Measurements from ENCODE around the gene ATP1A3.

ATP1A3 gene

DNA sequence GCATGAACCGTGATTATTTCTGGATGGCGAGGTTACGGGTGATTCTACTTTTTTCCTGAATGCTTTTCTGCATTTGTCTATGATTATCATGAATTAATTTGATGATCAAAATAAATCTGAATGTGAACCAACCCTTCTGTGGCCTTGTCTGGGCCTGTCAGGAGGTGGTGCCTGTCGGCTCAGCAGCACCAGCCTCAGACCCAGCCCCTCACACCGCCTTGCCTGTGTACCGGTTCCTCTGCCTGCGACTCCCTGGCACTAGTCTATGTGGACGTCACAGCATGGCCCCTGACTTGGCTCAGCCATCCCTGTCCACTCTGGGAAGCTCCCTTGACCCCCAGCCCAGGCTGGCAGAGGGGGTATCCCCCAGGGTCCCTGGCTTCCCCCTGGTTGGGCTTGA lies 19.4 kb downstream of the ATP1A3 start:
- no peaks in the 10 kb centered on the region for H3K9me3 Mint-ChIP-seq
- ATAC-seq (no peak), DNase-seq (ENCODE audit: low spot score in 2 of 2) (no peak)
- H3K36me3 Mint-ChIP-seq, result no peaks in the 10 kb centered on the region
- no peak overlapping the region for H3K4me3 Mint-ChIP-seq
- H3K4me1 Mint-ChIP-seq, result no peaks in the 10 kb centered on the region
- H3K27ac Mint-ChIP-seq, result no peak overlapping the region

DNA sequence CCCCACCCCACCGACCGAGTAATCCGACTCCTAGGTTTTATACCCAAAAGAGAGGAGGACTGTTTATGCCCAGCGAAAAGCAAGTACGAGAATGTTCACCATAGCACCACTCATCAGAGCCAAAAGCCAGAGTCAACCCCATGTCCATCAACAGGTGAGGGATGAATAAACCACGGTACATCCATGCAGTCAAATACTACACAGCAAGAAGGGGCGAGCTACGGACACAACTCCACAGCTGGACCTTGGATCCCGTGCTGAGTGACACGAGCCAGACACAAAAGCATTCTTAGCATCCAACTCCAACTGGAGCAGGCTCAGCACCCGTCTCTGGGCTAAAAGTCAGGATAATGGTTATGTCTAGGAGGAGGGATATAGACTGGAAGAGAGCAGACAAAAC lies 22.7 kb downstream of the ATP1A3 start:
- no peak overlapping the region for H3K27ac Mint-ChIP-seq
- H3K4me1 Mint-ChIP-seq, result no peaks in the 10 kb centered on the region
- H3K4me3 Mint-ChIP-seq, result no peak overlapping the region
- DNase-seq (ENCODE audit: low spot score in 2 of 2), result no peak
- H3K36me3 Mint-ChIP-seq, result no peaks in the 10 kb centered on the region
- H3K9me3 Mint-ChIP-seq, result no peaks in the 10 kb centered on the region
- no peak for ATAC-seq

DNA sequence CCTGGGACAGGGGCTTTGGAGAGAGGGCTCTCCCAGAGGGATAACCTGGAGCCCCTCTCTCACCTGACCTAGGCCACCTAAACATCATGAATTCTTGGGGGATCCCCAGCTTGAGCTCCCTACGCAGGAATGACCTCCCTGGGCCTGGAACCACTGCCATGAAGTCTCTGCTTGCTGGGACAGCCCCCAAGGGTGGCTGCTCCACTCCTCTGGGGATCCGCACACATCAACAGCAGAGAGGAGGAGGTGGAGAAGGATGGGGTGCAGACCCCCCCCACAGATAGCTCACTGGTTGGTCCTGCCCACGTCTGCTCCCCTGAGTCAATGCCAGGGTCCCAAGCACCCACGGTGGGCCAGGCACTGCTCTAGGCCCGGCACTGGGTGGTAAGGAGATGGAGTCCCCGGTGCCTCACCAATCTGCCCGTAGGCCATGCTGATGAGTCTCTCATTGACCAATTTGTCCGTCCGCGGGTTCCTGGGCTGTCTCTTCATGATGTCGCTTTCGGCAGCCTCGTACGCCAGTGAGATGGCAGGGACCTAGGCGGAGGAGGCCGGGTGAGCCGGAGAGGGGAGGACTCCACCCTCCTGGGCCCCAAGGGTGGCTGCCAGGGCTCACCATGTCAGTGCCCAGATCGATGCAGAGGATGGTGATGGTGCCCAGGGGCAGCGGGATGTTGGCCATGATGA lies 24.1 kb downstream of the ATP1A3 start:
- no peaks in the 10 kb centered on the region for H3K36me3 Mint-ChIP-seq
- no peak for DNase-seq (ENCODE audit: low spot score in 2 of 2)
- no peaks in the 10 kb centered on the region for H3K4me1 Mint-ChIP-seq
- H3K27ac Mint-ChIP-seq, result no peak overlapping the region
- no peak overlapping the region for H3K4me3 Mint-ChIP-seq
- no peak for ATAC-seq
- no peaks in the 10 kb centered on the region for H3K9me3 Mint-ChIP-seq

DNA sequence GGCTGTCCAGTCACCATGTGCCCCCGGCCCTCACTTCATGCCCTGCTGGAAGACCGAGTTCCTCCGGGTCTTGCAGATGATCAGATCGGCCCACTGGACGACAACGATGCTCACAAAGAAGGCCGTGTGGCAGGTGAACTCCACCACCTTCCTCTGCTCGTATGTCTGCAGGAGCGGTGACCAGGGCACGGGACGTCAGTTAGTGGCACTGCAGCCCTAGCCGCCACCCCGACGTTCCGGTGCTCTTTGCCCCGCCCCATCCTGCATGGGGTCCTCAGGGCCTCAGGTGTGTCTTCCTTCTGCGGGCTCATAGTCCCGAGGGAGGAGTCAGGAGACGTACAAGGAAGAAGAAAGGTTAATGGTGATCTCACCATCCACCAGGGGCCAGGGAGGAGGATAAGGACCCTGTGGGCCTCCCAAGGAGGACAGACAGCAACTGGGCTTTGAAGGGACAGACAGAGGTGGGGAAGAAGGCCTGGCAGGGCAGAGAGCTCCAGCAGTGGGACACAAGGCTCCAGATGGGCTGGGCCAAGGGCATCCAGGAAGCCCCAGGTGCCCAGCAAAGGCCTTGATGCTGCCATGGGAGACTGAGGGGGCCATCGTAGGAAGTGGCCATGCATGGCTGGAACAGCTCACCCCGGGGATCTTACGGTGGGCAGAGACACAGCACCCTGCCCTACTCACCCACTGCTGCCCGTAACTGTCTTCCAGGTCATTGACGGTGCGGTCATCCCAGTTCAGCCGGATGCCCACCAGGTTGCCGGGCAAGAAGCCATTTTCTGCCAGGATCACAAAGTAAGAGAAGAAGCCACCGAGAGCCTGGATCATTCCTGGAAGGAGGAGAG lies 25.1 kb downstream of the ATP1A3 start:
- no peaks in the 10 kb centered on the region for H3K36me3 Mint-ChIP-seq
- H3K27ac Mint-ChIP-seq, result peak overlapping the region; percentile 6
- ATAC-seq (no peak), DNase-seq (ENCODE audit: low spot score in 2 of 2) (no peak)
- H3K4me3 Mint-ChIP-seq, result no peak overlapping the region
- no peaks in the 10 kb centered on the region for H3K9me3 Mint-ChIP-seq
- H3K4me1 Mint-ChIP-seq, result no peaks in the 10 kb centered on the region

GRCh38 chr19:41967054-41967783 lies 26.8 kb downstream of the ATP1A3 start:
- DNase-seq (ENCODE audit: low spot score in 2 of 2), result no peak
- Mint-ChIP-seq H3K36me3 (no peaks in the 10 kb centered on the region), H3K4me1 (no peaks in the 10 kb centered on the region), H3K27ac (peak overlapping the region; percentile 6), H3K9me3 (no peaks in the 10 kb centered on the region), H3K4me3 (no peak overlapping the region)
- ATAC-seq, result peak; percentile 6

- Mint-ChIP-seq H3K36me3 (no peaks in the 10 kb centered on the region), H3K4me1 (no peaks in the 10 kb centered on the region), H3K9me3 (no peaks in the 10 kb centered on the region), H3K4me3 (no peak overlapping the region), H3K27ac (no peak overlapping the region)
- ATAC-seq (no peak), DNase-seq (ENCODE audit: low spot score in 2 of 2) (no peak)
Observed at GRCh38 chr19:41965106-41965505, 28.9 kb downstream of the ATP1A3 start.

DNA sequence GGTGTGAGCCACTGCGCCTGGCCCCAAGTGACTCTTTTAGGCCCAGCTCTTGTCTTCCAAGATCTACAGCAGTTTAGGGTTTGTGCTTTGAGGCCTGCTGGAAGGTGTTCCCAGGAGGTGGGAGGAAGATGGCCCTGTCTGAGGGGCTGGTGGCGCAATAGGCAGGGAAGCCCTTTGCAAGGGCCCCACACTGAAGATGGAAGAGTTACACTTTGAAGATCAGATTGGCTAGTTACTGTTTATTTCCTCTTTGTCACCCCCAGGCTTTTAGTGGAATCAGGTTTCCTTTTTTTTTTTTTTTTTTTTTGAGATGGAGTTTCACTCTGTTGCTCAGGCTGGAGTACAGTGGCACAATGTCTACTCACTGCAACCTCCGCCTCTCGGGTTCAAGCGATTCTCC lies 33.1 kb downstream of the ATP1A3 start:
- DNase-seq (ENCODE audit: low spot score in 2 of 2) (no peak), ATAC-seq (no peak)
- H3K9me3 Mint-ChIP-seq, result no peaks in the 10 kb centered on the region
- H3K4me1 Mint-ChIP-seq, result peaks cover 27% of the 10 kb centered on the region
- no peak overlapping the region for H3K4me3 Mint-ChIP-seq
- peaks cover 18% of the 10 kb centered on the region for H3K36me3 Mint-ChIP-seq
- H3K27ac Mint-ChIP-seq, result no peak overlapping the region

- DNase-seq (ENCODE audit: low spot score in 2 of 2) (peak; percentile 74 to 92), ATAC-seq (peak; percentile 95)
- H3K4me1 Mint-ChIP-seq, result peaks cover 33% of the 10 kb centered on the region
- H3K4me3 Mint-ChIP-seq, result peak within 1 kb of the TSS; percentile 82
- peak within 1 kb of the TSS; percentile 85 for H3K27ac Mint-ChIP-seq
- peaks cover 20% of the 10 kb centered on the region for H3K36me3 Mint-ChIP-seq
- H3K9me3 Mint-ChIP-seq, result no peaks in the 10 kb centered on the region
Observed at GRCh38 chr19:41959056-41960053, 34.7 kb downstream of the ATP1A3 start, which contains the start of gene RABAC1. RABAC1 (minus strand) TSS chr19:41959321; CDS start chr19:41959292, 29 bp downstream.

- Mint-ChIP-seq H3K4me1 (peaks cover 33% of the 10 kb centered on the region), H3K9me3 (no peaks in the 10 kb centered on the region), H3K27ac (peak overlapping the region; percentile 85), H3K4me3 (peak overlapping the region; percentile 82), H3K36me3 (peaks cover 20% of the 10 kb centered on the region)
- ATAC-seq (peak; percentile 80), DNase-seq (ENCODE audit: low spot score in 2 of 2) (peak; percentile 77 to 92)
Observed at GRCh38 chr19:41958367-41959055, 35.5 kb downstream of the ATP1A3 start.

DNA sequence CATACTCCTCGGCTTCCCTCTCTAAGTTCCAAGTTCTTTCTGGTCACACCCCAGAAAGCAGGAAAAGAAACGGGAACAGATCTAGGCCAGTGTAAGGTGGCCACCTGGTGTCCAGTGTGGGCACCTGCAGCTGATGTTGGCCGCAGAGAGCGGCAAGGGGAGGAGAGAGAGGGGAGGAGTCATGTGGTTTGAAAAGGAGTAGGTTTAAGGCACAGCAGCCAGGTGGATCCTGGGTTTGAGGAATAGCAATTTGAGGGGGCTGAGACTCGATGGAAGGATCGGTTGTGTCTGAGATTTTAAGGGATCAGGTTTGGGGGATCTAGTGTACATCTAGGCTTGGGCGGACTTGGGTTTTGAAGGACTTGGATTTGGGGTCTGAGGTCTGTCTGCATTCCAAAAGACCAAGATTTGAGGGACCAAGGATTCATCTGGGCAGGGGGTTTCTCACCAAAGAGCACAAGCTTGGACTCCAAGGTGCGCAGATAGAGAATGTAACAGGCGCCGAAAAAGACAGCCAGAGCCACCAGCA lies 36.1 kb downstream of the ATP1A3 start:
- peak; percentile 29 for ATAC-seq
- H3K4me1 Mint-ChIP-seq, result peaks cover 33% of the 10 kb centered on the region
- peak overlapping the region; percentile 85 for H3K27ac Mint-ChIP-seq
- H3K4me3 Mint-ChIP-seq, result peak overlapping the region; percentile 82
- peak in 1 of 2 donors; percentile 59 for DNase-seq (ENCODE audit: low spot score in 2 of 2)
- no peaks in the 10 kb centered on the region for H3K9me3 Mint-ChIP-seq
- peaks cover 20% of the 10 kb centered on the region for H3K36me3 Mint-ChIP-seq

DNA sequence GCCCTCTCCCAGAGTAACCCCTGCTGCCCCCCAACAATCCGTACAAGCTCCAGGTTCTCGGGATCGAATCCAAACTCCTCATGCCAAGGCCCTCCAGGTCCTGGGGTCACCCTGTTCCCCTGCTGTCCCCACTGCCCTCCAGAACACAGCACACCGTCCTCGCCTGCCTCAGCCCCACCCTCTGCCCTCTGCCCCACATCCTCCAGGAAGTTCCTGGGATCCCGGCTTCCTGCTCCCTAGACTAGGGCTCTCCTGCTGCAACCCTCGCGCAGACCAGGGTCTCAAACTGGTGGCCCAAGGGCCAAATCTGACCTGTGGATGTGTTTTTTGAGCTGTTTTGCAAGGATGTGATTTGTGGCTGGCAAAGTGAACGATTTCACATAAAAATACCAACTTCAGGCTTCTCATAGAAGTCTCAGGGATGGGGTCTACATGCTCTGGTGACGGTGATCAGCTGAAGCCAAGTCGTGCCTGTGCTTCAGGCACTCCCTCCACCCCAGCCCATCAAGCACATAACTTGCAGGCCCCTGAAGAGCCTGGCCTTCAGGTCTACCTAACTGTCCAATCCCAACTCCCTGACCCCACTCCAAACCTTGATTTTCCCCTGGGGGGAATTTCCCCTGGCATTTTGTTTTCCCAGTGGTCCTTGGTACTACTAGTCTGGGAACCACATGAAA lies 36.7 kb downstream of the ATP1A3 start:
- Mint-ChIP-seq H3K9me3 (no peaks in the 10 kb centered on the region), H3K27ac (peak overlapping the region; percentile 85), H3K4me1 (peaks cover 33% of the 10 kb centered on the region), H3K36me3 (peaks cover 20% of the 10 kb centered on the region), H3K4me3 (peak overlapping the region; percentile 82)
- DNase-seq (ENCODE audit: low spot score in 2 of 2) (no peak), ATAC-seq (no peak)

DNA sequence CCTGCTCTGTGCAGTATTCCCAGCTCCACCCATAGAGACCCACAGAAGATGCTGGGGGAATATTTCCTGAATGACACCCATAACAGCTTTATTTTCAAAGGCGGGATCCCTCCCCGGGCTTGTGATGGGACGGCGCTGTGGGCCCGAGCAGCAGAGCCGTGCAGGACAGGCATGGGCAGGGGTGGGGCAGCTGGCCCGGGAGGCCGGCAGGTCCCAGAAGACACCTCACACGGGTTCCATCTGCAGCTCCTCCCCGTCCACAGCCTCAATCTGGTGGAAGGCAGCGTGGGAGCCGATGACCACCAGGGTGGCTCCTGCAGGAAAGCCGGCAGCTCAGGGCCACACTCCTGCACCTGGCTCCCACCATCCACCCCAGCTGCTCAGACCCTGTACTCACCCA lies 37.4 kb downstream of the ATP1A3 start:
- Mint-ChIP-seq H3K27ac (no peak overlapping the region), H3K4me1 (peaks cover 38% of the 10 kb centered on the region), H3K4me3 (no peak overlapping the region), H3K36me3 (peaks cover 20% of the 10 kb centered on the region), H3K9me3 (no peaks in the 10 kb centered on the region)
- DNase-seq (ENCODE audit: low spot score in 2 of 2) (no peak), ATAC-seq (no peak)

DNA sequence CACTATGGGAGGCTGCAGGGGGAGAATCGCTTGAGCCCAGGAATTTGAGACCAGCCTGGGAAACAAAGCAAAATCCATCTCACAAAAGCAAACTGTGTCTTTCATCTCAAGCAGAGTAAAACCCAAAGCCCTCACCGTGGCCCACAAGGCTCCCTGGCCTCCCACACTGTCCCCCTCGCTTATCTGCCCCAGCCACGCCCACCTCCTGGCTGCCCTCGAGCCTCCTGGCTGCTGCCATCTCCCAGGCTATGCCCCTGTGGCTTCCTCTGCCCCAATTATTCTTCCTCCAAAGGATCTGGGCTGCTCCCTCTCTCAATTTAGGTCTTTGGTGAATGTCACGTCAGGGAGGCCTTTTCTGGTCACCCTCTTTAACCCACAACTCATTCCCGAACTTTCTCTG lies 38.5 kb downstream of the ATP1A3 start:
- ATAC-seq, result no peak
- DNase-seq (ENCODE audit: low spot score in 2 of 2), result no peak
- Mint-ChIP-seq H3K9me3 (no peaks in the 10 kb centered on the region), H3K27ac (no peak overlapping the region), H3K36me3 (peaks cover 20% of the 10 kb centered on the region), H3K4me1 (peaks cover 41% of the 10 kb centered on the region), H3K4me3 (no peak overlapping the region)
